PFSK-1 (cell line): ENCODE measurements around the gene CHST3.

Source experiments
- FOXP2 ChIP-seq: optimal IDR thresholded peaks from 2 replicates; pipeline ENCODE3; 2011; ENCODE audit warnings: borderline replicate concordance, control low read depth, inconsistent platforms; ENCODE audit not compliant: insufficient read depth; ENCODE audit errors: extremely low read length, extremely low read depth
- POLR2AphosphoS5 ChIP-seq: IDR thresholded peaks from 2 replicates; pipeline ENCODE4 v1.6.1; 2012; ENCODE audit warnings: low read depth, mild to moderate bottlenecking, control low read depth, low read length, moderate library complexity
- REST ChIP-seq, 2 experiments: IDR thresholded peaks; 2 replicates each; pipeline versions ENCODE4 v1.6.1 to v1.8.0; 2011 to 2012; ENCODE audit warnings: low read depth in 2 of 2, low read length in 2 of 2, control low read depth in 1 of 2, inconsistent platforms in 1 of 2, mild to moderate bottlenecking in 1 of 2, moderate library complexity in 1 of 2; ENCODE audit not compliant: insufficient read depth in 1 of 2
- SIN3A ChIP-seq: IDR thresholded peaks from 2 replicates; pipeline ENCODE4 v1.6.1; 2012; ENCODE audit warnings: mild to moderate bottlenecking, low read length, moderate library complexity, borderline replicate concordance; ENCODE audit not compliant: insufficient read depth
- TAF1 ChIP-seq: IDR thresholded peaks from 2 replicates; pipeline ENCODE4 v1.6.1; 2012; ENCODE audit warnings: low read length, control low read depth, borderline replicate concordance; ENCODE audit not compliant: insufficient read depth

CHST3 gene

GRCh38 chr10:71971769-71972555, 7.8 kb downstream of the CHST3 start:
- no peak for TF ChIP-seq REST (IDR thresholded peaks at IDR 0.05; ENCODE audit: insufficient read depth in 1 of 2, low read depth in 2 of 2, low read length in 2 of 2)
- TF ChIP-seq SIN3A, result no peak
- TF ChIP-seq TAF1, result no peak

- TF ChIP-seq REST (IDR thresholded peaks at IDR 0.05; ENCODE audit: insufficient read depth in 1 of 2, low read depth in 2 of 2, low read length in 2 of 2), result no peak
- TF ChIP-seq SIN3A, result no peak
- TF ChIP-seq TAF1, result no peak
- TF ChIP-seq FOXP2, result no peak
- TF ChIP-seq POLR2AphosphoS5, result no peak
Observed at GRCh38 chr10:71972746-71973695, 8.8 kb downstream of the CHST3 start.

- TF ChIP-seq SIN3A, result no peak
- TF ChIP-seq POLR2AphosphoS5, result no peak
- no peak for TF ChIP-seq FOXP2
- no peak for TF ChIP-seq TAF1
- TF ChIP-seq REST (IDR thresholded peaks at IDR 0.05; ENCODE audit: insufficient read depth in 1 of 2, low read depth in 2 of 2, low read length in 2 of 2), result no peak
Observed at GRCh38 chr10:71973777-71974488, 9.7 kb downstream of the CHST3 start.

GRCh38 chr10:71974489-71975021, 10.4 kb downstream of the CHST3 start:
- no peak for TF ChIP-seq FOXP2
- TF ChIP-seq SIN3A, result no peak
- no peak for TF ChIP-seq POLR2AphosphoS5
- TF ChIP-seq REST (IDR thresholded peaks at IDR 0.05; ENCODE audit: insufficient read depth in 1 of 2, low read depth in 2 of 2, low read length in 2 of 2), result no peak
- TF ChIP-seq TAF1, result no peak
